Mucosa of descending colon (tissue), 3 donors: ENCODE results near the gene B4GALNT3. TPM values are rescaled to one million over a fixed set of nuclear protein-coding genes. Genes with fewer than 3 reads are reported as not detected.
A peak's percentile ranks its signal among the peaks of the same experiment; 100 is the strongest.

Experiments
- ATAC-seq: fragments of 200-7000 bp; cut with Tn5 transposase; one replicate; pipeline ENCODE4 v1.9.1; 2020; ENCODE audit warnings: mild to moderate bottlenecking, moderate library complexity
- DNase-seq, 3 donors: peaks; one replicate each; pipeline ENCODE4 v3.0.0-alpha.2; 2020
- H3K36me3 ChIP-seq: fragments of 200-600 bp; one replicate; pipeline ENCODE4 v1.8.0; 2021; ENCODE audit warnings: low read depth, mild to moderate bottlenecking
- H3K4me1 ChIP-seq: fragments of 200-600 bp; one replicate; pipeline ENCODE4 v1.8.0; 2021; ENCODE audit warnings: low read depth, mild to moderate bottlenecking
- H3K4me3 ChIP-seq: fragments of 200-600 bp; one replicate; pipeline ENCODE4 v1.8.0; 2021; ENCODE audit warnings: mild to moderate bottlenecking
- H3K9me3 ChIP-seq: fragments of 200-600 bp; one replicate; pipeline ENCODE4 v1.8.0; 2021; ENCODE audit warnings: mild to moderate bottlenecking
- intact Hi-C, 2 donors: fragments of 100-400 bp; cut with DNase I in 1 of 2; cut with micrococcal nuclease in 1 of 2; formaldehyde crosslinking; loops; one replicate each; pipeline versions ENCODE4 v1.11.0 to v1.11.1; 2022; cut with DNase I, micrococcal nuclease
- total RNA-seq, 3 donors: library from RNA; stranded (reverse); fragmentation: NEBNext Ultra II Directional in 2 of 3; extraction: Animal tissue kit (Norgen Biotek cat#: 25700) in 2 of 3; gene quantifications; one replicate each; pipeline versions ENCODE4 v1.2.1 to v1.2.4, GENCODE V29; 2021 to 2023
- TF ChIP-seq, protein P1 (sequence below): fragments of 200-600 bp; IDR thresholded peaks from one replicate; pipeline ENCODE4 v1.8.0; 2022; ENCODE audit warnings: antibody characterized with exemption, mild to moderate bottlenecking
- donor health status: DM: no; HTN: no; CAD: no; lungs with moderate emphysema.
- donor health status: DM: no; HTN: no; CAD: no.
- donor health status: DM: no; HTN: yes; CAD: no.

The B4GALNT3 gene
- total RNA-seq, 3 donors from 2014 or later, result 62.9 to 134 (median 94.9) TPM

DNA sequence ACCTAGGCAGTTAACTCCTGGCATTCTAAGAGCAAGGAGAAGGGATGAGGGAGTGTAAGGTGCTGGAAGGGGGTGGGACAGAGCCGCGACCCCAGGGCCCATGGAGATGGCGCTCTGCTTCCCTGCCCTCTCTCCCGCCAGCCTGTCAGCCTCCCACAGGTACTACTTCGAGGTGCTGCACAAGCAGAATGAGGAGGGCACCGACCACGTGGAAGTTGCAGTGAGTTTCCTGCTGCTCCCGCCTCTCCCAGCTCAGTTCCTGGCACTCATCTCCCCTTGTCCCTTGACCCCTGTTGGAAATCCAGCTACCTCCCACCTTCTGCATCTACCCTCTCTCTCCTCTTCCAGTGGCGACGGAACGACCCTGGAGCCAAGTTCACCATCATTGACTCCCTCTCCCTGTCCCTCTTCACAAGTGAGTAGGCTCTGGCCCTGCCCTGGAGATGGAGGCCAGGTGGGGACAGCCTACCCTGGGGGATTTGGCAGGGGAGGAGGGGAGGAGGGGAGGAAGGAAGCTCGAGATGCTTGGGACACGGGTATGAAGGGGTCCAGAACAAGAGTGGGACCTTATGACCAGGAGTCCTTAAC lies 88.2 kb downstream of the B4GALNT3 start:
- Histone ChIP-seq H3K4me1 (no peaks in the 10 kb centered on the region), H3K9me3 (no peaks in the 10 kb centered on the region), H3K4me3 (no peak overlapping the region), H3K36me3 (no peaks in the 10 kb centered on the region)
- intact Hi-C loops, result loop anchor here in 1 of 2 donors (5.0 kb wide), 1 partner anchor 106 kb away; no protein-coding TSS in a partner anchor
- no peak for ATAC-seq
- peak in 1 of 3 donors; percentile 21 for DNase-seq
- TF ChIP-seq, protein P1, sequence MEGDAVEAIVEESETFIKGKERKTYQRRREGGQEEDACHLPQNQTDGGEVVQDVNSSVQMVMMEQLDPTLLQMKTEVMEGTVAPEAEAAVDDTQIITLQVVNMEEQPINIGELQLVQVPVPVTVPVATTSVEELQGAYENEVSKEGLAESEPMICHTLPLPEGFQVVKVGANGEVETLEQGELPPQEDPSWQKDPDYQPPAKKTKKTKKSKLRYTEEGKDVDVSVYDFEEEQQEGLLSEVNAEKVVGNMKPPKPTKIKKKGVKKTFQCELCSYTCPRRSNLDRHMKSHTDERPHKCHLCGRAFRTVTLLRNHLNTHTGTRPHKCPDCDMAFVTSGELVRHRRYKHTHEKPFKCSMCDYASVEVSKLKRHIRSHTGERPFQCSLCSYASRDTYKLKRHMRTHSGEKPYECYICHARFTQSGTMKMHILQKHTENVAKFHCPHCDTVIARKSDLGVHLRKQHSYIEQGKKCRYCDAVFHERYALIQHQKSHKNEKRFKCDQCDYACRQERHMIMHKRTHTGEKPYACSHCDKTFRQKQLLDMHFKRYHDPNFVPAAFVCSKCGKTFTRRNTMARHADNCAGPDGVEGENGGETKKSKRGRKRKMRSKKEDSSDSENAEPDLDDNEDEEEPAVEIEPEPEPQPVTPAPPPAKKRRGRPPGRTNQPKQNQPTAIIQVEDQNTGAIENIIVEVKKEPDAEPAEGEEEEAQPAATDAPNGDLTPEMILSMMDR, result no peak

DNA sequence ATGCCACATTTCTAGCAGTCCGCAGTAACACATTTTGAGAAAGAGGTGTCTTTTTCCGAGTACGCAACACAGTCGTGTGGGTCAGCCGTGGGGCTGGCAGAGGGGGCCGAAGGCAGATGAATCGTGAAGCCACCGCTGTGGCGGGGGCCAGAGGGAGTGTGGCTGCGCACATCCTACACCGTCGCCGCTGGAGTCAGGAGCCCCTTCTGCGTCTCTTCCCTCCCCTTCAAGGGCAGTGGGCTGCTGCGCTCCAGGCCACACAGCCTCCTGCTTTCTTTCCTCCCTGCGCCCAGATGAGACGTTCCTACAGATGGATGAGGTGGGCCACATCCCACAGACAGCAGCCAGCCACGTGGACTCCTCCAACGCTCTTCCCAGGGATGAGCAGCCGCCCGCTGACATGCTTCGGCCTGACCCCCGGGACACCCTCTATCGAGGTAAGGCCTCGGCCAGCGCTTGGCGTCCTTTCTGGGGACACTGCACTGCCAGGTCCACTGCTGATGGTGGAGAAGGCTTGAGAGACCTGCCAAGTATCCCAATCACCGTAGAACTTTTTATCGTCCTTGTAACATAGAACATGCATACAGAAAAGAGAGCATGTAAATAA lies 89.8 kb downstream of the B4GALNT3 start:
- no peak overlapping the region for H3K4me3 ChIP-seq
- intact Hi-C loops, result loop anchor here in 1 of 2 donors (5.0 kb wide), 1 partner anchor 107 kb away; no protein-coding TSS in a partner anchor
- no peaks in the 10 kb centered on the region for H3K4me1 ChIP-seq
- DNase-seq (peak in 1 of 3 donors; percentile 36), ATAC-seq (no peak)
- no peaks in the 10 kb centered on the region for H3K36me3 ChIP-seq
- H3K9me3 ChIP-seq, result no peaks in the 10 kb centered on the region
- TF ChIP-seq, protein P1, result no peak

DNA sequence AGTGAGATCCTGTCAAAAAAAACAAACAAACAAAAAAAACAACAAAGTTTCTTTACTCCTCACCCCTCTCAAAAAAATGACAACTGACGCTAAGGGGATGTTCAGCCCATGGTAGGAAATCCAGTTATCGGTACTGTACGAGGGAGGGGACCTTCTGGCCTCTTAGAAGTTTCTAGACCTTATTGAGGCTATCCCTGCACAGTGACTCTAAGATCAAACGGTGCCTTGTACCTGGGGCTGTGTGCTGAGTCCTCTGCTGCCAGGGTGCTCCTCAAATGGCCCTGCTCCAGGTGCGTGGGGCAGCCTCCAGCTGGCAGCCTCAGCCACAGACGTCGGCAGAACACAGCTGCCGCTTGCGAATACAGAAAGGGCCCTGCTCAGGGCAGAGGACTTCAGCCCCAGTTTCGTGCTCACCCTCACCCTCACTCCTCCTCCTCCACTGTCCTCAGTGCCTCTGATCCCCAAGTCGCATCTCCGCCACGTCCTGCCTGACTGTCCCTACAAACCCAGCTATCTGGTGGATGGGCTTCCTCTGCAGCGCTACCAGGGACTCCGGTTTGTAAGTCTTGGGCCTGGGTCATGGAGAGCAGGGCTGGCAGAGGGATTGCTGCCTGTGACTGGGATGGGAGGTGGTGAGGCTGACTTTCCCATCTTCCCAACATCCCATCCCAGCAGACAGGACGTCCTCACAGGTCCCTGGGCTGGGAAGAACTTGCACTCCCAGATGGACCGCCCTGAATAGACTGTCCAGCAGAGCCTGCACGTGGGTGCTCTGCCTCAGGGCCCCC lies 90.9 kb downstream of the B4GALNT3 start:
- Histone ChIP-seq H3K4me3 (no peak overlapping the region), H3K9me3 (no peaks in the 10 kb centered on the region), H3K36me3 (no peaks in the 10 kb centered on the region), H3K4me1 (no peaks in the 10 kb centered on the region)
- TF ChIP-seq, protein P1, result no peak
- intact Hi-C loops, result no loop called here
- no peak for ATAC-seq
- DNase-seq, result peak in 2 of 3 donors; percentile 10 to 23

DNA sequence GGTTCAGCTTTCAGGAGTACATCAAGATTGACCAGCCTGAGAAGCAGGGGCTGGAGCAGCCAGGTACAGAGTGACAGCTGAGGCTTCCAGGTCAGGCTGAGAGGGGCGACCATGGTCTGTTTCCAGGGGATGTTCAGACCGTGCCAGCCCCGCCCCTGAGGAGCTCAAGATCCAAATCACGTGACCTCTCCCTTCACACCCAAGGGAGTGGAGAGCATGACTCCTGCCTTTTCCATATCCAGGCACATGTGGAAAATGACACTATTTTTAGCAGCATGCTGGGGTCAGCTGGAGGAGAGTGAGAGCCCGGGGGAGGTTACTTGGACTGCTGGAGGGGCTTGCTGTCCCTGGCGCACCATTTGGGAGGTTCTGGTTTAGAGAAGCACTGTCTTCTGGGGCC lies 92.7 kb downstream of the B4GALNT3 start:
- Histone ChIP-seq H3K4me1 (no peaks in the 10 kb centered on the region), H3K9me3 (no peaks in the 10 kb centered on the region), H3K36me3 (no peaks in the 10 kb centered on the region), H3K4me3 (no peak overlapping the region)
- ATAC-seq, result peak; percentile 7
- DNase-seq, result peak in 1 of 3 donors; percentile 21
- TF ChIP-seq, protein P1, result no peak
- intact Hi-C loops, result no loop called here

DNA sequence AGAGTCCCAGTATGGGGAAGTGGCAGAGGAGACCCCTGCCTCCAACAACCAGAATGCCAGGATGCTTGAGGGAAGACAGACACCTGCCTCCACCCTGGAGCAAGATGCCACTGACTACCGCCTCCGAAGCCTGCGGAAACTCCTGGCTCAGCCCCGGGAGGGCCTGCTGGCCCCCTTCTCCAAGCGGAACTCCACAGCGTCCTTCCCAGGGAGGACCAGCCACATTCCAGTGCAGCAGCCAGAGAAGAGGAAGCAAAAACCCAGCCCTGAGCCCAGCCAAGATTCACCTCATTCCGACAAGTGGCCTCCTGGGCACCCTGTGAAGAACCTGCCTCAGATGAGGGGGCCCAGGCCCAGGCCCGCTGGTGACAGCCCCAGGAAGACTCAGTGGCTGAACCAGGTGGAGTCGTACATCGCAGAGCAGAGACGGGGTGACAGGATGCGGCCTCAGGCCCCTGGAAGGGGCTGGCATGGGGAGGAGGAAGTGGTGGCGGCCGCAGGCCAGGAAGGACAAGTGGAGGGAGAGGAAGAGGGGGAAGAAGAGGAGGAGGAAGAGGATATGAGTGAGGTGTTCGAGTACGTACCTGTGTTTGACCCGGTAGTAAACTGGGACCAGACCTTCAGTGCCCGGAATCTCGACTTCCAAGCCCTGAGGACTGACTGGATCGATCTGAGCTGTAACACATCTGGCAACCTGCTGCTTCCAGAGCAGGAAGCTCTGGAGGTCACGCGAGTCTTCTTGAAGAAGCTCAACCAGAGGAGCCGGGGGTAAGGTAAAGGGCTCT lies 93.7 kb downstream of the B4GALNT3 start:
- DNase-seq, result peak in 1 of 3 donors; percentile 65
- Histone ChIP-seq H3K4me1 (no peaks in the 10 kb centered on the region), H3K4me3 (no peak overlapping the region), H3K36me3 (no peaks in the 10 kb centered on the region), H3K9me3 (no peaks in the 10 kb centered on the region)
- intact Hi-C loops, result no loop called here
- TF ChIP-seq, protein P1, result no peak
- ATAC-seq, result no peak
